ENCODE measurements around the gene SGCB.

The SGCB gene

DNA sequence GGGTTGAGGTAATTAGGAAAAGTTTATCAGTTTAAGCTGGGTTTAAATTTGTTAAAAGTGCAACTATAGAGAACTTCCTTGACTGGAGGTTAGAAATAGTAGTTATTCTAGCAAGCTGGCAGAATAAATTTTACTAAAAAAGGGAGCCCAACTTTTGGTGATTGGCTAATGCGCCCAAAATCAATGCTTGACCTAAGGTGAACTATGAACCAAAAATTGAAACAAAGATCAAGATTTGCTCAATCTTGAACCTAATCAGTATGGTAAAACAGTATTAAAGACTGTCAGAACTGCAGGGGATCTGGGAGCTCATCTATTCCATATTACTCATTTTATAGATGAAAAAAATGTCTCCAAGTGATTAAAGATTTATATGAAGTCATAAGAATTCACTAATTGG is 6.9 kb upstream of the SGCB start:
- TF ChIP-seq SIN3A (IDR thresholded peaks at IDR 0.05; ENCODE audit: borderline replicate concordance, insufficient read depth, low read length) = no peak
- no peak for TF ChIP-seq FOXP2 (optimal IDR thresholded peaks at IDR 0.05; ENCODE audit: borderline replicate concordance, extremely low read depth, extremely low read length, insufficient read depth)
- no peak for TF ChIP-seq TAF1 (IDR thresholded peaks at IDR 0.05; ENCODE audit: borderline replicate concordance, insufficient read depth, low read length)
- TF ChIP-seq, protein P1, sequence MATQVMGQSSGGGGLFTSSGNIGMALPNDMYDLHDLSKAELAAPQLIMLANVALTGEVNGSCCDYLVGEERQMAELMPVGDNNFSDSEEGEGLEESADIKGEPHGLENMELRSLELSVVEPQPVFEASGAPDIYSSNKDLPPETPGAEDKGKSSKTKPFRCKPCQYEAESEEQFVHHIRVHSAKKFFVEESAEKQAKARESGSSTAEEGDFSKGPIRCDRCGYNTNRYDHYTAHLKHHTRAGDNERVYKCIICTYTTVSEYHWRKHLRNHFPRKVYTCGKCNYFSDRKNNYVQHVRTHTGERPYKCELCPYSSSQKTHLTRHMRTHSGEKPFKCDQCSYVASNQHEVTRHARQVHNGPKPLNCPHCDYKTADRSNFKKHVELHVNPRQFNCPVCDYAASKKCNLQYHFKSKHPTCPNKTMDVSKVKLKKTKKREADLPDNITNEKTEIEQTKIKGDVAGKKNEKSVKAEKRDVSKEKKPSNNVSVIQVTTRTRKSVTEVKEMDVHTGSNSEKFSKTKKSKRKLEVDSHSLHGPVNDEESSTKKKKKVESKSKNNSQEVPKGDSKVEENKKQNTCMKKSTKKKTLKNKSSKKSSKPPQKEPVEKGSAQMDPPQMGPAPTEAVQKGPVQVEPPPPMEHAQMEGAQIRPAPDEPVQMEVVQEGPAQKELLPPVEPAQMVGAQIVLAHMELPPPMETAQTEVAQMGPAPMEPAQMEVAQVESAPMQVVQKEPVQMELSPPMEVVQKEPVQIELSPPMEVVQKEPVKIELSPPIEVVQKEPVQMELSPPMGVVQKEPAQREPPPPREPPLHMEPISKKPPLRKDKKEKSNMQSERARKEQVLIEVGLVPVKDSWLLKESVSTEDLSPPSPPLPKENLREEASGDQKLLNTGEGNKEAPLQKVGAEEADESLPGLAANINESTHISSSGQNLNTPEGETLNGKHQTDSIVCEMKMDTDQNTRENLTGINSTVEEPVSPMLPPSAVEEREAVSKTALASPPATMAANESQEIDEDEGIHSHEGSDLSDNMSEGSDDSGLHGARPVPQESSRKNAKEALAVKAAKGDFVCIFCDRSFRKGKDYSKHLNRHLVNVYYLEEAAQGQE (IDR thresholded peaks at IDR 0.05; ENCODE audit: insufficient read depth in 1 of 2, low read depth in 2 of 2, low read length in 2 of 2) = no peak
- TF ChIP-seq POLR2AphosphoS5 (IDR thresholded peaks at IDR 0.05; ENCODE audit: low read depth, low read length) = no peak

DNA sequence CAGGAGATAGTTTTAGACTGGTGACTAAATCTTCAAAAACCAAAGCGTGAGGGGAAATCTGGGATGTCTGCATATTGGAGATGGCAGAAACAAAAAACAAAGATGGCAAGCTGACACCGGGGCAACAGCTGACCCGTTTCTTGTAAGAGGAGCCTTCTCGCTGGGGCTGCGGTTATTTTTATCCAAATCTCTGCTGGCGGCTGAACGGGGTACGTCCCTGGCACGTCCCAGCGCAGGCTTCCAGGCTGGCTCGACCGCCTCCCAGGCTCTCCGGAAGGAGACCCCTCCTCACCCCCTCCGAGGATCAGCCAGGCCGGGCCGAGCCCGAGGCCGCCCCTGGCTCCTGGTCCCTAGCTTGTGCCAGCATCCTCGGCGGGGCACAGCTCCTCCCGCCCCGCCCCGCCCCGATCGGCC is 403 bp downstream of the SGCB start:
- TF ChIP-seq SIN3A (IDR thresholded peaks at IDR 0.05; ENCODE audit: borderline replicate concordance, insufficient read depth, low read length) = no peak
- TF ChIP-seq, protein P1 (IDR thresholded peaks at IDR 0.05; ENCODE audit: insufficient read depth in 1 of 2, low read depth in 2 of 2, low read length in 2 of 2) = no peak
- no peak for TF ChIP-seq FOXP2 (optimal IDR thresholded peaks at IDR 0.05; ENCODE audit: borderline replicate concordance, extremely low read depth, extremely low read length, insufficient read depth)
- TF ChIP-seq TAF1 (IDR thresholded peaks at IDR 0.05; ENCODE audit: borderline replicate concordance, insufficient read depth, low read length) = no peak
- no peak for TF ChIP-seq POLR2AphosphoS5 (IDR thresholded peaks at IDR 0.05; ENCODE audit: low read depth, low read length)

DNA sequence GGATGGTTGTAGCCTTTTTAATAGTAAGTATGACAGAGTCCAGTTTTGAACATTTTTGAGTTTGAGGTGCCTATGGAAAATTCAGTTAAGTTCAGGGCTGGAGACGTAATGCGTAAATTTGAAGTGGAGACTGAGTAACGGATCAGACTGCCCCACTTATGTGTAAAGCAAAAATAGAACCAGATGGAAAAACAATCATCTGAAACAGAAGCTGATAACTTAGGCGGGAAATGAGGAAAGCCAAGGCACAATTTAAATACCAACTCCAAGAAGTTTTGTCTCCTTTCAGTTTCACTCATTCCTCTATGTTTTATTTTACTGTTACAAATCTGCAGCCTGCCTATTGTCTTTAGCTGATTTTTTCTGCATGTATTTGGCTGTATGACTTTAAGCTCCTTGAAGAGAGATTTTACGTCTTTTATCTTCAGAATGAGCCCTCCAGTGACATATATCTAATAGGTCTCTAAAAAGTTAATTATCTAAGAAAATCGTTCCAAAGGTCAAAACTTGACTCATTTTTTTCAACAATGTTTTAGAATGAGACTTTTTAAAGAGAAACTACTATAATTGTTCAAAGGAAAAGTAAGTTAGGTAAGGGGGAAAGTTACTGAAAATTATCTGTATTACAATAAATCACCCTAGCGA is 1.1 kb downstream of the SGCB start:
- TF ChIP-seq, protein P1 (IDR thresholded peaks at IDR 0.05; ENCODE audit: insufficient read depth in 1 of 2, low read depth in 2 of 2, low read length in 2 of 2) = no peak
- no peak for TF ChIP-seq POLR2AphosphoS5 (IDR thresholded peaks at IDR 0.05; ENCODE audit: low read depth, low read length)
- no peak for TF ChIP-seq SIN3A (IDR thresholded peaks at IDR 0.05; ENCODE audit: borderline replicate concordance, insufficient read depth, low read length)
- TF ChIP-seq FOXP2 (optimal IDR thresholded peaks at IDR 0.05; ENCODE audit: borderline replicate concordance, extremely low read depth, extremely low read length, insufficient read depth) = no peak
- no peak for TF ChIP-seq TAF1 (IDR thresholded peaks at IDR 0.05; ENCODE audit: borderline replicate concordance, insufficient read depth, low read length)

DNA sequence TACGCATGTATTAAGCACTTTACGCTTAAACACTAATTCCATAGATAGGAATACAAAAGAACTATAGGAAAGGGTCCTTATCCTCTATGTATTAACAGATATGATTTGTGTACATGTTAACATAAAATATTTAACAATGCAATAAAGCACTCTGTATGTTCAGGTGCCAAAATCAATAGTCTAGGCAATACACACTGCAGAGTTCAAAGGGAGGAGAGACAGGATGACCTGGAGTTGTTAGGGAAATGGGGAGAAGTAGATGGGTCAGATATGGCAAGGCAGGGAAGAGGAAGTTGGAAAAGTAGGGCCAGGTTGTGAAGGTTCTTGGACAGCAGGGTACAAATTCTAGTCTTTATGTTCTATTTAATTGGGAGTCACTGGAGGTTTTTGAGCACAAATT is 2.9 kb downstream of the SGCB start:
- no peak for TF ChIP-seq SIN3A (IDR thresholded peaks at IDR 0.05; ENCODE audit: borderline replicate concordance, insufficient read depth, low read length)
- TF ChIP-seq FOXP2 (optimal IDR thresholded peaks at IDR 0.05; ENCODE audit: borderline replicate concordance, extremely low read depth, extremely low read length, insufficient read depth) = no peak

DNA sequence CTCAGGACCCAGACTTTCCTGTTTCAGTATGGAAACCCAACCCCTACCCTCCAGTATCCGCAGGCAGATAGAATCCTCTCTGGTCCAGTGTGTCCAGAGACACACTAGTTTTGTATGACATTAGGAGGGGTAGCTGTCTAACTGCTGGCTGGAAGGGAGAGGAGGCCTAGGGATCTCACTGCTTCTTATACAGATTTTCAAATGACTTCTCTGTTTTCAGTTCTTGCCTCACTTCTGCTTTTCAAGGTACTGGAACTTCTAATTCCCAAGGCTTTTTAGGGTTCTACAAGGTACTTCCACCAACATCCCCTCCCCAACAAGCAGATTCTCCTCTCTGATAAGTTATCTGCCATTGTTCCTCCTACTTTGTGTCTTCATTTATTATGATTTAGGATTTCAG is 6.1 kb downstream of the SGCB start:
- no peak for TF ChIP-seq FOXP2 (optimal IDR thresholded peaks at IDR 0.05; ENCODE audit: borderline replicate concordance, extremely low read depth, extremely low read length, insufficient read depth)
- TF ChIP-seq TAF1 (IDR thresholded peaks at IDR 0.05; ENCODE audit: borderline replicate concordance, insufficient read depth, low read length) = no peak
- TF ChIP-seq, protein P1 (IDR thresholded peaks at IDR 0.05; ENCODE audit: insufficient read depth in 1 of 2, low read depth in 2 of 2, low read length in 2 of 2) = no peak

All from PFSK-1 (cell line).